MCF 10A (cell line): ENCODE data around the gene LMTK3. TPM values are rescaled to one million over a fixed set of nuclear protein-coding genes. Genes with fewer than 3 reads are reported as not detected.
A peak's percentile ranks its signal among the peaks of the same experiment; 100 is the strongest.

Experiments
- BruUV-seq: library from RNA; stranded (reverse); fragments of 400-500 nt; replicated peaks from 2 replicates; lab custom pipeline; 2021; lab: Mats Ljungman, UMichigan
- CTCF ChIA-PET: fragments of 300-600 bp; sonication (Branson Sonifier 250); formaldehyde crosslinking; extraction: SDS; loops from one replicate; lab custom pipeline; 2021; ENCODE audit warnings: antibody characterized with exemption, inconsistent platforms; lab: Yijun Ruan, JAX
- POLR2A ChIA-PET: fragments of 300-600, 350-650 bp; sonication (Branson Sonifier 250); formaldehyde crosslinking; extraction: SDS; loops from one replicate; lab custom pipeline; 2020; ENCODE audit warnings: antibody characterized with exemption, inconsistent platforms; lab: Yijun Ruan, JAX
- DNase-seq: peaks from one replicate; pipeline ENCODE4 v3.0.0-alpha.2; 2018; ENCODE audit not compliant: unreplicated experiment
- H3K27ac Mint-ChIP-seq: one replicate; pipeline ENCODE4 v1.8.0; 2022; ENCODE audit warnings: mild to moderate bottlenecking, low read depth, mixed read lengths; ENCODE audit not compliant: unreplicated experiment
- H3K27me3 Mint-ChIP-seq: one replicate; pipeline ENCODE4 v1.8.0; 2022; ENCODE audit warnings: mixed read lengths; ENCODE audit not compliant: insufficient read depth, unreplicated experiment
- H3K36me3 Mint-ChIP-seq: one replicate; pipeline ENCODE4 v1.8.0; 2022; ENCODE audit warnings: mild to moderate bottlenecking, moderate library complexity, mixed read lengths; ENCODE audit not compliant: insufficient read depth, unreplicated experiment
- H3K4me1 Mint-ChIP-seq: one replicate; pipeline ENCODE4 v1.8.0; 2022; ENCODE audit warnings: mixed read lengths; ENCODE audit not compliant: insufficient read depth, unreplicated experiment
- H3K4me3 Mint-ChIP-seq: one replicate; pipeline ENCODE4 v1.8.0; 2022; ENCODE audit warnings: mild to moderate bottlenecking, moderate library complexity, mixed read lengths; ENCODE audit not compliant: unreplicated experiment
- H3K9me3 Mint-ChIP-seq: one replicate; pipeline ENCODE4 v1.8.0; 2022; ENCODE audit warnings: mixed read lengths; ENCODE audit not compliant: unreplicated experiment
- CTCF ChIP-seq: fragments of 200-600 bp; IDR thresholded peaks from one replicate; pipeline ENCODE4 v1.8.0; 2022; ENCODE audit warnings: antibody characterized with exemption, mild to moderate bottlenecking; ENCODE audit not compliant: unreplicated experiment
- intact Hi-C: fragments of 100-400 bp; cut with micrococcal nuclease; formaldehyde crosslinking; loops from 2 replicates; pipeline ENCODE4 v1.14.1; 2022
- total RNA-seq: library from RNA; stranded (reverse); gene quantifications from 2 replicates; pipeline ENCODE4 v1.2.3, GENCODE V29; 2022

LMTK3 gene
- total RNA-seq, 1 experiment from 2014 or later: 0.37 TPM

- no peak for DNase-seq
- H3K27ac Mint-ChIP-seq: peak overlapping the region; percentile 89
- intact Hi-C loops: no loop called here
- H3K4me3 Mint-ChIP-seq: peak overlapping the region; percentile 81
- H3K9me3 Mint-ChIP-seq: no peaks in the 10 kb centered on the region
- no peak for TF ChIP-seq CTCF
- peaks cover 14% of the 10 kb centered on the region for H3K4me1 Mint-ChIP-seq
- peaks cover 10% of the 10 kb centered on the region for H3K36me3 Mint-ChIP-seq
- ChIA-PET POLR2A (interaction anchor here (0.6 to 2.0 kb wide), 16 partner anchors 8 to 172 kb away, joined by 3 to 13 read pairs (median 3); partner anchors contain the start of genes DBP, GRWD1, RPL18 and SPHK2), CTCF (interaction anchor here (0.5 to 2.5 kb wide), 4 partner anchors 11 to 152 kb away, joined by 3 to 11 read pairs (median 3); partner anchors contain the start of gene CA11)
- BruUV-seq: no TSS peak
- no peaks in the 10 kb centered on the region for H3K27me3 Mint-ChIP-seq
These were observed 17.8 kb downstream of the LMTK3 start for GRCh38 chr19:48493718-48494401.

- Mint-ChIP-seq H3K4me3 (peak overlapping the region; percentile 81), H3K27me3 (no peaks in the 10 kb centered on the region), H3K36me3 (peaks cover 10% of the 10 kb centered on the region), H3K4me1 (peaks cover 20% of the 10 kb centered on the region), H3K27ac (peak overlapping the region; percentile 5), H3K9me3 (no peaks in the 10 kb centered on the region)
- TF ChIP-seq CTCF: no peak
- BruUV-seq: no TSS peak
- peak; percentile 99 for DNase-seq
- intact Hi-C loops: no loop called here
- CTCF ChIA-PET: interaction anchor here (0.7 to 2.5 kb wide), 5 partner anchors 12 to 153 kb away, joined by 3 to 11 read pairs (median 3); partner anchors contain the start of gene CA11
- POLR2A ChIA-PET: interaction anchor here (0.5 to 2.0 kb wide), 20 partner anchors 9 to 1446 kb away, joined by 3 to 13 read pairs (median 3); partner anchors contain the start of genes CA11, DBP, GRWD1 and RPL18
These were observed 18.5 kb downstream of the LMTK3 start for GRCh38 chr19:48492925-48493717.

- no peaks in the 10 kb centered on the region for H3K9me3 Mint-ChIP-seq
- TF ChIP-seq CTCF: no peak
- no peak overlapping the region for H3K4me3 Mint-ChIP-seq
- ChIA-PET CTCF (no interaction called here), POLR2A (no interaction called here)
- H3K27me3 Mint-ChIP-seq: no peaks in the 10 kb centered on the region
- peaks cover 29% of the 10 kb centered on the region for H3K4me1 Mint-ChIP-seq
- DNase-seq: no peak
- intact Hi-C loops: no loop called here
- peaks cover 17% of the 10 kb centered on the region for H3K36me3 Mint-ChIP-seq
- H3K27ac Mint-ChIP-seq: no peak overlapping the region
- BruUV-seq: no TSS peak
These were observed 19.9 kb downstream of the LMTK3 start for GRCh38 chr19:48491793-48492123.
